Right ventricle myocardium superior (tissue), 1 donor: Measurements from ENCODE around the gene LCN1. TPM values are rescaled to one million over a fixed set of nuclear protein-coding genes. Genes with fewer than 3 reads are reported as not detected.

Experiments
- ATAC-seq: fragments of 200-7000 bp; cut with Tn5 transposase; one replicate; pipeline ENCODE4 v1.9.1; 2020; ENCODE audit warnings: mild to moderate bottlenecking; ENCODE audit not compliant: poor library complexity
- DNase-seq: peaks from one replicate; pipeline ENCODE4 v3.0.0-alpha.2; 2020
- intact Hi-C: fragments of 100-400 bp; cut with DNase I; formaldehyde crosslinking; loops from one replicate; pipeline ENCODE4 v1.11.2; 2022
- total RNA-seq: library from RNA; stranded (reverse); fragmentation: NEBNext Ultra II Directional; extraction: Animal tissue kit (Norgen Biotek cat#: 25700); gene quantifications from one replicate; pipeline ENCODE4 v1.2.1, GENCODE V29; 2021
- donor health status: DM: no; HTN: yes; CAD: no; lungs with severe emphysema.

Gene LCN1
- total RNA-seq, 1 donor from 2014 or later: not detected

- intact Hi-C loops: no loop called here
- no peak for DNase-seq
- ATAC-seq: no peak
Observed at GRCh38 chr9:135555203-135555602, 34.0 kb downstream of the LCN1 start.

GRCh38 chr9:135555910-135556309 is 34.7 kb downstream of the LCN1 start:
- DNase-seq: no peak
- ATAC-seq: no peak
- intact Hi-C loops: no loop called here

- ATAC-seq: no peak
- DNase-seq: no peak
Observed at GRCh38 chr9:135559606-135560005, 38.4 kb downstream of the LCN1 start.

GRCh38 chr9:135561391-135562234 is 40.4 kb downstream of the LCN1 start, which contains the start of gene PAEP:
PAEP (plus strand) TSS chr9:135561756.
- no peak for ATAC-seq
- DNase-seq: no peak
- intact Hi-C loops: no loop called here

More at GRCh38 chr9:135559606-135560005, 38.4 kb downstream of the LCN1 start:
- intact Hi-C loops: no loop called here

- ATAC-seq (no peak), DNase-seq (no peak)
- intact Hi-C loops: no loop called here
Observed at GRCh38 chr9:135562235-135562745, 41.0 kb downstream of the LCN1 start.

- intact Hi-C loops: no loop called here
- DNase-seq: no peak
- ATAC-seq: no peak
Observed at GRCh38 chr9:135563039-135563476, 41.8 kb downstream of the LCN1 start.

- intact Hi-C loops: no loop called here
- DNase-seq: no peak
- no peak for ATAC-seq
Observed at GRCh38 chr9:135563858-135564257, 42.6 kb downstream of the LCN1 start.

GRCh38 chr9:135565141-135565628 is 43.9 kb downstream of the LCN1 start:
- no peak for DNase-seq
- no peak for ATAC-seq
- intact Hi-C loops: no loop called here

GRCh38 chr9:135565636-135566035 is 44.4 kb downstream of the LCN1 start:
- intact Hi-C loops: no loop called here
- DNase-seq: no peak
- no peak for ATAC-seq

- DNase-seq (no peak), ATAC-seq (no peak)
- intact Hi-C loops: no loop called here
Observed at GRCh38 chr9:135566552-135566951, 45.3 kb downstream of the LCN1 start.

GRCh38 chr9:135567311-135567710 is 46.1 kb downstream of the LCN1 start:
- ATAC-seq (no peak), DNase-seq (no peak)
- intact Hi-C loops: no loop called here

GRCh38 chr9:135568026-135568425 is 46.8 kb downstream of the LCN1 start:
- DNase-seq (no peak), ATAC-seq (no peak)
- intact Hi-C loops: no loop called here

GRCh38 chr9:135570456-135570855 is 49.2 kb downstream of the LCN1 start:
- intact Hi-C loops: no loop called here
- ATAC-seq: no peak
- no peak for DNase-seq

GRCh38 chr9:135572233-135572632 is 51.0 kb downstream of the LCN1 start:
- DNase-seq (no peak), ATAC-seq (no peak)
- intact Hi-C loops: no loop called here

GRCh38 chr9:135573124-135573523 is 51.9 kb downstream of the LCN1 start:
- DNase-seq (no peak), ATAC-seq (no peak)
- intact Hi-C loops: no loop called here

- intact Hi-C loops: no loop called here
- ATAC-seq (no peak), DNase-seq (no peak)
Observed at GRCh38 chr9:135574331-135574730, 53.1 kb downstream of the LCN1 start.

GRCh38 chr9:135574943-135575342 is 53.7 kb downstream of the LCN1 start:
- intact Hi-C loops: no loop called here
- ATAC-seq (no peak), DNase-seq (no peak)
